CD14-positive monocyte (primary cell): Measurements from ENCODE around the gene SPATA9. TPM values are rescaled to one million over a fixed set of nuclear protein-coding genes. Genes with fewer than 3 reads are reported as not detected.

Experiments used
- DNase-seq, 3 donors: peaks; one replicate each; pipeline ENCODE4 v3.0.0-alpha.2; 2011 to 2022
- H2AFZ ChIP-seq: 2 replicates; pipeline ENCODE4 v1.6.0; 2012; ENCODE audit warnings: mild to moderate bottlenecking, low read depth, low read length, inconsistent platforms; ENCODE audit not compliant: insufficient read depth, poor library complexity, severe bottlenecking
- H3K27ac ChIP-seq, 2 donors: 1 replicate in 1 of 2; 2 replicates in 1 of 2; pipeline ENCODE4 v1.5.1; 2012 to 2013; ENCODE audit warnings: low read length in 2 of 2, control low read depth in 1 of 2, inconsistent platforms in 1 of 2, low read depth in 1 of 2, mild to moderate bottlenecking in 1 of 2
- H3K27me3 ChIP-seq, 2 donors: one replicate each; pipeline versions ENCODE4 v1.6.0 to v1.6.1; 2011 to 2013; ENCODE audit warnings: low read length in 2 of 2; ENCODE audit not compliant: control insufficient read depth in 2 of 2, insufficient read depth in 2 of 2
- H3K36me3 ChIP-seq, 2 donors: replicated peaks in 1 of 2; 1 replicate in 1 of 2; 2 replicates in 1 of 2; pipeline versions ENCODE4 v1.5.1 to v1.6.1; 2012 to 2013; ENCODE audit warnings: low read length in 2 of 2, control low read depth in 1 of 2, inconsistent platforms in 1 of 2, mild to moderate bottlenecking in 1 of 2; ENCODE audit not compliant: insufficient read depth in 2 of 2, control insufficient read depth in 1 of 2
- H3K4me1 ChIP-seq, 2 donors: 1 replicate in 1 of 2; 2 replicates in 1 of 2; pipeline versions ENCODE4 v1.5.1 to v1.6.1; 2012 to 2013; ENCODE audit warnings: low read length in 2 of 2, control low read depth in 1 of 2, inconsistent platforms in 1 of 2, mild to moderate bottlenecking in 1 of 2, moderate library complexity in 1 of 2; ENCODE audit not compliant: insufficient read depth in 2 of 2, control insufficient read depth in 1 of 2
- H3K4me2 ChIP-seq: replicated peaks from 2 replicates; pipeline ENCODE3; 2012; ENCODE audit warnings: low read length, moderate library complexity, mild to moderate bottlenecking; ENCODE audit not compliant: poor library complexity, severe bottlenecking; ENCODE audit errors: extremely low read depth
- H3K4me3 ChIP-seq, 3 experiments: fragments of 200-600 bp in 1 of 3; sonication (generic) in 1 of 3; replicated peaks in 1 of 3; 1 replicate in 2 of 3; 2 replicates in 1 of 3; pipeline ENCODE4 v1.5.1; 2011 to 2013; ENCODE audit warnings: low read length in 3 of 3, mild to moderate bottlenecking in 3 of 3, control low read depth in 2 of 3, low read depth in 2 of 3, inconsistent platforms in 1 of 3, moderate library complexity in 1 of 3
- H3K79me2 ChIP-seq: 2 replicates; pipeline ENCODE4 v1.6.0; 2012; ENCODE audit warnings: mild to moderate bottlenecking, control low read depth, inconsistent platforms, low read length, moderate library complexity; ENCODE audit not compliant: insufficient read depth
- H3K9ac ChIP-seq: 2 replicates; pipeline ENCODE4 v1.6.0; 2017; ENCODE audit warnings: low read length, mild to moderate bottlenecking; ENCODE audit not compliant: insufficient read depth, poor library complexity, severe bottlenecking
- H3K9me3 ChIP-seq, 2 donors: replicated peaks in 1 of 2; 1 replicate in 1 of 2; 2 replicates in 1 of 2; pipeline versions ENCODE4 v1.5.1 to v1.6.1; 2012 to 2013; ENCODE audit warnings: low read length in 2 of 2, control low read depth in 1 of 2; ENCODE audit not compliant: control insufficient read depth in 1 of 2, insufficient read depth in 1 of 2
- H4K20me1 ChIP-seq: 2 replicates; pipeline ENCODE4 v1.6.0; 2012; ENCODE audit warnings: mild to moderate bottlenecking, low read length, control low read depth, moderate library complexity; ENCODE audit not compliant: insufficient read depth
- H3K27ac Mint-ChIP-seq, 7 donors: one replicate each; pipeline ENCODE4 v1.8.0; 2020; ENCODE audit warnings: mild to moderate bottlenecking in 7 of 7, mixed read lengths in 7 of 7, moderate library complexity in 6 of 7, inconsistent platforms in 2 of 7
- H3K27me3 Mint-ChIP-seq, 3 donors: one replicate each; pipeline ENCODE4 v1.8.0; 2021 to 2022; ENCODE audit warnings: low read depth in 3 of 3, mild to moderate bottlenecking in 3 of 3, mixed read lengths in 3 of 3, moderate library complexity in 3 of 3, inconsistent platforms in 1 of 3
- H3K36me3 Mint-ChIP-seq, 2 donors: one replicate each; pipeline ENCODE4 v1.8.0; 2020; ENCODE audit warnings: mixed read lengths in 2 of 2, inconsistent platforms in 1 of 2, mild to moderate bottlenecking in 1 of 2
- H3K4me1 Mint-ChIP-seq: one replicate; pipeline ENCODE4 v1.8.0; 2020; ENCODE audit warnings: mild to moderate bottlenecking, mixed read lengths
- H3K4me3 Mint-ChIP-seq, 2 donors: one replicate each; pipeline ENCODE4 v1.8.0; 2020; ENCODE audit warnings: mild to moderate bottlenecking in 2 of 2, mixed read lengths in 2 of 2, moderate library complexity in 1 of 2
- H3K9me3 Mint-ChIP-seq, 7 donors: one replicate each; pipeline ENCODE4 v1.8.0; 2020 to 2022; ENCODE audit warnings: mixed read lengths in 7 of 7, mild to moderate bottlenecking in 6 of 7, moderate library complexity in 6 of 7, inconsistent platforms in 2 of 7
- WGBS: methylation state at CpG from one replicate; pipeline ENCODE4 v1.1.5; 2013; ENCODE audit warnings: missing lambda C conversion rate; ENCODE audit not compliant: insufficient coverage; 5-methylcytosine and 5-hydroxymethylcytosine counted together
- intact Hi-C, 2 donors: fragments of 100-400 bp; cut with micrococcal nuclease; formaldehyde crosslinking; loops; one replicate each; pipeline versions ENCODE4 v1.15.0 to v1.15.1; 2023
- polyA plus RNA-seq, 3 donors: library from polyadenylated mRNA; depleted of rRNA in 1 of 3; unstranded in 2 of 3; stranded (reverse) in 1 of 3; fragments of 300-500 nt in 2 of 3; fragments of >200 nt in 1 of 3; fragmentation: Illumina TruSeq in 2 of 3; gene quantifications; 1 replicate in 2 of 3; 2 replicates in 1 of 3; pipeline ENCODE4 v1.2.3, GENCODE V29; 2012 to 2021
- TF ChIP-seq, protein P1 (sequence below): fragments of 200-600 bp; IDR thresholded peaks from one replicate; pipeline ENCODE4 v1.8.0; 2022; ENCODE audit warnings: antibody characterized with exemption, mild to moderate bottlenecking

SPATA9 gene
- polyA plus RNA-seq, 3 donors, result not detected

DNA sequence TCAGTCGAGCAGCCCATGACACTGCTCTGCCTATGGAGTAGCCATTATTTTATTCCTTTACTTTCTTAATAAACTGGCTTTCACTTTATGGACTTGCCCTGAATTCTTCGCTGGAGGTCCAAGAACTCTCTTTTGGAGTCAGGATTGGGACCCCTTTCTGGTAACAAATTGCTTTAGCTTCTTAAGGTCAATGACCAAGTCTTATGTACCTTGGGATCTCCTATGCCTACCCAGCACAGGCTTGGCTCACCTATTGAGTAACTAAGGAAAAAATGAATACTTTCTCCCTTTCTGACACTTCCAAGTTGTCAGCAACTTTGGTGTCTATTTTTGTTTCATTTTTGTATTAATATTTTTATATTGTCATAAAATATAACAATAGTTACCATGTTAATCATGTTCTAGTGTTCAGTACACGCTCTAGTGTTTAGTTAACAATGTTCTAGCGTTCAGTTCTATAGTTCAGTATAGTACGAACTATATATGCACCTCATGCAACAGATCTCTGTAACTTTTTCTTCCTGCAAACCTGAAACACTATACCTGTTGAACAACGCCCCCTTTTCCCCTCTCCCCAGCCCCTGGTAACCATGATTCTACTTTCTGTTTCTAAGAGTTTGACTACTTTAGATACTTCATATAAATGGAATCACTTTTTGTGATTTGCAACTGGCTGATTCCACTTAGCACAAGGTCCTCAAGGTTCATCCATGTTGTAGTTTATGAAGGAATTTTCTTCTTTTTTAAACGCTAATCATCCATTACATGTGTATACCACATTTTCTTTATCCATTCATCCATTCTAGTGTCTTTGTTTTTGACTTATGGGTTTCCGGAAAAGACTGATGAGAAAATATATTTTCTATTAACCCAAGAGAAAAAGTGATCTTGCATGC, 46.6 kb upstream of the SPATA9 start:
- no peaks in the 10 kb centered on the region for H3K9me3 Mint-ChIP-seq
- H3K36me3 Mint-ChIP-seq, result no peaks in the 10 kb centered on the region
- H3K4me3 ChIP-seq, result no peak overlapping the region
- peaks cover 41% of the 10 kb centered on the region for H3K4me1 Mint-ChIP-seq
- no peak overlapping the region for H3K4me2 ChIP-seq
- no peaks in the 10 kb centered on the region for H3K9me3 ChIP-seq
- no peak overlapping the region for H3K4me3 Mint-ChIP-seq
- peaks cover 0 to 3% of the 10 kb centered on the region in 2 donors for H3K27me3 ChIP-seq
- WGBS, result 100% methylated on average over 1 of the region's 8 CpGs
- H3K36me3 ChIP-seq, result no peaks in the 10 kb centered on the region
- peaks cover 10 to 14% (median 10%) of the 10 kb centered on the region in 3 donors for H3K27me3 Mint-ChIP-seq
- peaks cover 11 to 27% of the 10 kb centered on the region in 2 donors for H3K4me1 ChIP-seq
- H4K20me1 ChIP-seq, result no peaks in the 10 kb centered on the region
- no peak overlapping the region for H3K9ac ChIP-seq
- H2AFZ ChIP-seq, result no peak overlapping the region
- no peaks in the 10 kb centered on the region for H3K79me2 ChIP-seq
- H3K27ac ChIP-seq, result no peak overlapping the region
- no peak for DNase-seq
- intact Hi-C loops, result loop anchor here in 1 of 2 donors (10.0 kb wide), 1 partner anchor 95 kb away; the partner anchor contains the start of gene GLRX
- TF ChIP-seq, protein P1, sequence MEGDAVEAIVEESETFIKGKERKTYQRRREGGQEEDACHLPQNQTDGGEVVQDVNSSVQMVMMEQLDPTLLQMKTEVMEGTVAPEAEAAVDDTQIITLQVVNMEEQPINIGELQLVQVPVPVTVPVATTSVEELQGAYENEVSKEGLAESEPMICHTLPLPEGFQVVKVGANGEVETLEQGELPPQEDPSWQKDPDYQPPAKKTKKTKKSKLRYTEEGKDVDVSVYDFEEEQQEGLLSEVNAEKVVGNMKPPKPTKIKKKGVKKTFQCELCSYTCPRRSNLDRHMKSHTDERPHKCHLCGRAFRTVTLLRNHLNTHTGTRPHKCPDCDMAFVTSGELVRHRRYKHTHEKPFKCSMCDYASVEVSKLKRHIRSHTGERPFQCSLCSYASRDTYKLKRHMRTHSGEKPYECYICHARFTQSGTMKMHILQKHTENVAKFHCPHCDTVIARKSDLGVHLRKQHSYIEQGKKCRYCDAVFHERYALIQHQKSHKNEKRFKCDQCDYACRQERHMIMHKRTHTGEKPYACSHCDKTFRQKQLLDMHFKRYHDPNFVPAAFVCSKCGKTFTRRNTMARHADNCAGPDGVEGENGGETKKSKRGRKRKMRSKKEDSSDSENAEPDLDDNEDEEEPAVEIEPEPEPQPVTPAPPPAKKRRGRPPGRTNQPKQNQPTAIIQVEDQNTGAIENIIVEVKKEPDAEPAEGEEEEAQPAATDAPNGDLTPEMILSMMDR, result no peak
- H3K27ac Mint-ChIP-seq, result no peak overlapping the region

GRCh38 chr5:95728494-95729114, 45.8 kb upstream of the SPATA9 start:
- intact Hi-C loops, result no loop called here
- Histone ChIP-seq H3K27ac (no peak overlapping the region), H3K4me3 (no peak overlapping the region), H3K36me3 (no peaks in the 10 kb centered on the region), H3K79me2 (no peaks in the 10 kb centered on the region), H2AFZ (no peak overlapping the region), H3K4me2 (no peak overlapping the region), H3K9me3 (no peaks in the 10 kb centered on the region), H3K27me3 (peaks cover 0 to 3% of the 10 kb centered on the region in 2 donors), H3K9ac (no peak overlapping the region), H3K4me1 (peaks cover 11 to 27% of the 10 kb centered on the region in 2 donors), H4K20me1 (no peaks in the 10 kb centered on the region)
- H3K27me3 Mint-ChIP-seq, result peaks cover 10 to 14% (median 10%) of the 10 kb centered on the region in 3 donors
- H3K9me3 Mint-ChIP-seq, result no peaks in the 10 kb centered on the region
- H3K27ac Mint-ChIP-seq, result no peak overlapping the region
- 44% methylated on average over 1 of the region's 3 CpGs for WGBS
- TF ChIP-seq, protein P1, result no peak
- peak in 1 of 3 donors; percentile 27 for DNase-seq
- no peaks in the 10 kb centered on the region for H3K36me3 Mint-ChIP-seq
- no peak overlapping the region for H3K4me3 Mint-ChIP-seq
- H3K4me1 Mint-ChIP-seq, result peaks cover 41% of the 10 kb centered on the region
